SKM-1 (cell line): ENCODE data around the gene MRPS6.
A peak's percentile ranks its signal among the peaks of the same experiment; 100 is the strongest.

ENCODE experiments used
- DNase-seq: peaks from one replicate; lab custom pipeline; 2025; ENCODE audit not compliant: unreplicated experiment; lab: John Stamatoyannopoulos, UW

The MRPS6 gene

GRCh38 chr21:34131586-34131985 lies 58.2 kb downstream of the MRPS6 start:
- no peak for DNase-seq

GRCh38 chr21:34132202-34132601 lies 58.8 kb downstream of the MRPS6 start:
- DNase-seq = no peak

GRCh38 chr21:34132926-34133325 lies 59.5 kb downstream of the MRPS6 start:
- DNase-seq = peak; percentile 70

- no peak for DNase-seq
Observed at GRCh38 chr21:34133392-34133791, 60.0 kb downstream of the MRPS6 start.

GRCh38 chr21:34133802-34134201 lies 60.4 kb downstream of the MRPS6 start:
- no peak for DNase-seq

GRCh38 chr21:34135330-34135729 lies 62.0 kb downstream of the MRPS6 start:
- DNase-seq = no peak

- no peak for DNase-seq
Observed at GRCh38 chr21:34141373-34141772, 68.0 kb downstream of the MRPS6 start.

GRCh38 chr21:34143685-34144182 lies 70.4 kb downstream of the MRPS6 start:
- no peak for DNase-seq

GRCh38 chr21:34144224-34144623 lies 70.8 kb downstream of the MRPS6 start:
- no peak for DNase-seq

- no peak for DNase-seq
Observed at GRCh38 chr21:34147792-34148418, 74.5 kb downstream of the MRPS6 start.

- DNase-seq = no peak
Observed at GRCh38 chr21:34148419-34148804, 75.0 kb downstream of the MRPS6 start.

- DNase-seq = no peak
Observed at GRCh38 chr21:34148826-34149558, 75.6 kb downstream of the MRPS6 start.

GRCh38 chr21:34152500-34152899 lies 79.1 kb downstream of the MRPS6 start:
- no peak for DNase-seq

GRCh38 chr21:34154878-34155277 lies 81.5 kb downstream of the MRPS6 start:
- DNase-seq = no peak

- no peak for DNase-seq
Observed at GRCh38 chr21:34156957-34157356, 83.6 kb downstream of the MRPS6 start.

- no peak for DNase-seq
Observed at GRCh38 chr21:34157521-34157920, 84.1 kb downstream of the MRPS6 start.

- no peak for DNase-seq
Observed at GRCh38 chr21:34158866-34159835, 85.8 kb downstream of the MRPS6 start.

- DNase-seq = no peak
Observed at GRCh38 chr21:34166468-34166867, 93.1 kb downstream of the MRPS6 start.

GRCh38 chr21:34170886-34171285 lies 97.5 kb downstream of the MRPS6 start:
- DNase-seq = no peak

- DNase-seq = no peak
Observed at GRCh38 chr21:34174470-34174869, 101.1 kb downstream of the MRPS6 start.

- DNase-seq = no peak
Observed at GRCh38 chr21:34176448-34176847, 103.1 kb downstream of the MRPS6 start.
